Posterior vena cava (tissue), 2 donors: ENCODE measurements around the gene TMEM273. TPM values are rescaled to one million over a fixed set of nuclear protein-coding genes. Genes with fewer than 3 reads are reported as not detected.
"Not testable (repeated sequence)": the region's sequence is repeated elsewhere in the genome, so short reads cannot be mapped to it uniquely, and the experiment has no call there.

Experiments used
- DNase-seq: peaks from one replicate; pipeline ENCODE4 v3.0.0-alpha.2; 2020; ENCODE audit warnings: low spot score
- intact Hi-C, 2 donors: fragments of 100-400 bp; cut with DNase I; formaldehyde crosslinking; loops; one replicate each; pipeline versions ENCODE4 v1.14.1 to v1.14.2; 2022 to 2023
- total RNA-seq, 2 donors: library from RNA; stranded (reverse); fragmentation: NEBNext Ultra II Directional; extraction: Animal tissue kit (Norgen Biotek cat#: 25700); gene quantifications; one replicate each; pipeline ENCODE4 v1.2.1, GENCODE V29; 2021
- donor health status: DM: yes; HTN: yes; CAD: no.
- donor health status: DM: yes; HTN: yes; CAD: no.

TMEM273 gene
- total RNA-seq, 2 donors from 2014 or later = 17.0 to 26.1 TPM

GRCh38 chr10:49207936-49208487 lies 19.8 kb upstream of the TMEM273 start:
- intact Hi-C loops = no loop called here
- DNase-seq = no peak

GRCh38 chr10:49207113-49207512 lies 18.9 kb upstream of the TMEM273 start:
- no peak for DNase-seq
- intact Hi-C loops = no loop called here

GRCh38 chr10:49205206-49205605 lies 17.0 kb upstream of the TMEM273 start:
- intact Hi-C loops = no loop called here
- DNase-seq = no peak

GRCh38 chr10:49204119-49204518 lies 15.9 kb upstream of the TMEM273 start:
- intact Hi-C loops = no loop called here
- DNase-seq = no peak

- no peak for DNase-seq
- intact Hi-C loops = no loop called here
Measured at GRCh38 chr10:49202266-49202665, 14.1 kb upstream of the TMEM273 start.

- DNase-seq = no peak
- intact Hi-C loops = no loop called here
Measured at GRCh38 chr10:49200854-49201253, 12.7 kb upstream of the TMEM273 start.

- intact Hi-C loops = no loop called here
- no peak for DNase-seq
Measured at GRCh38 chr10:49197171-49197570, 9.0 kb upstream of the TMEM273 start.

- DNase-seq, intact Hi-C loops: not testable (repeated sequence)
Measured at GRCh38 chr10:49195864-49196263, 7.7 kb upstream of the TMEM273 start.

- no peak for DNase-seq
- intact Hi-C loops = no loop called here
Measured at GRCh38 chr10:49194212-49194920, 6.2 kb upstream of the TMEM273 start.

GRCh38 chr10:49191349-49191748 lies 3.2 kb upstream of the TMEM273 start:
- intact Hi-C loops = no loop called here
- DNase-seq = no peak

GRCh38 chr10:49189422-49189821 lies 1.2 kb upstream of the TMEM273 start:
- DNase-seq = no peak
- intact Hi-C loops = no loop called here

- intact Hi-C loops = no loop called here
- DNase-seq = no peak
Measured at GRCh38 chr10:49187044-49187484, 1.1 kb downstream of the TMEM273 start.

GRCh38 chr10:49186613-49187012 lies 1.6 kb downstream of the TMEM273 start:
- intact Hi-C loops = no loop called here
- DNase-seq = no peak

GRCh38 chr10:49185213-49185612 lies 3.0 kb downstream of the TMEM273 start:
- no peak for DNase-seq
- intact Hi-C loops = no loop called here

GRCh38 chr10:49184642-49185111 lies 3.5 kb downstream of the TMEM273 start:
- intact Hi-C loops = no loop called here

GRCh38 chr10:49183596-49184542 lies 4.3 kb downstream of the TMEM273 start:
- intact Hi-C loops = no loop called here
- no peak for DNase-seq

More at GRCh38 chr10:49184642-49185111, 3.5 kb downstream of the TMEM273 start:
- DNase-seq = no peak

GRCh38 chr10:49182776-49183175 lies 5.4 kb downstream of the TMEM273 start:
- no peak for DNase-seq
- intact Hi-C loops = no loop called here

GRCh38 chr10:49180444-49180860 lies 7.7 kb downstream of the TMEM273 start:
- intact Hi-C loops = no loop called here
- DNase-seq = no peak

- intact Hi-C loops = no loop called here
- no peak for DNase-seq
Measured at GRCh38 chr10:49179699-49180443, 8.3 kb downstream of the TMEM273 start.
